GM04503 (cell line): ENCODE measurements around the gene PEX19.

Experiments
- DNase-seq: peaks from one replicate; pipeline ENCODE4 v3.0.0-alpha.2; 2012; ENCODE audit warnings: low read depth

The PEX19 gene

DNA sequence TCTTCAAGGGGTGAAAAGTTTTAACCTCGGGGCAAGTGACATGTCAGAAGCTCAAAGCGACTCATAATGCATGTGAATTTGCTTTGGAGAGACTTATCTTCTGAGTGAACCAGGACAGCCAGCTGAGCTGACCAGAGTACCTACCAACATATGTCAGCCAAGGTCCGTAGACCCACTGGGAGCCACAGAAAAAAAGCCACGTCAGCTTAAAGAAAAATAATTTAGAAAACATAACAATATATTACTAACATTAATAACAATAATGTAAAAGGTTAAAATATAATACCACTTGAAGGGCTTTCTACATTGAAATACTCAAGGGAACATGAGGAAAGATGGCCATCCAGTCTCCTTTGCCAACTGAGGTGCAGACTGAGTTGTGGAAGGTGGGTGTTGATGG, 6.9 kb downstream of the PEX19 start:
- DNase-seq, result no peak

DNA sequence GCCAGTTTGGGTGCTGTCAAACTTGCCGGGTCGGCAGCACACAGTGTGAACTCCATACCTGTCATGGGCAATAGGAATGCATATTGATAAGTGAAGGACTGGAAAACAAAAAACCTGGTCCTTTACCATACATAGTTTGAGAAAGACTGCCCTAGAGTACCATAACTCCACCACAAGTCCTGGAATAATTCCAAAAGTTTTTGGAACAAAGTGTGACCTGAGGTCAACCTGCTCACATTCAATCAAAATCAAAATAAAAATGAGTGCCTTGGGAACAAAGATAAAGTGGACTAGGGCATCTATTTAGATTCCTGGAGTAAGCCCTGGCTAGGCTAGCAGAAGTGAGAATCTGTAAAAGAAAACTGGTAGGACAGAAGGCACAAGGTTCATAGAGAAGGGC, 7.6 kb downstream of the PEX19 start:
- DNase-seq, result no peak

- no peak for DNase-seq
These were observed 13.9 kb downstream of the PEX19 start for GRCh38 chr1:160271025-160271424.

GRCh38 chr1:160267284-160267991, 17.5 kb downstream of the PEX19 start:
- DNase-seq, result no peak

- DNase-seq, result no peak
These were observed 20.1 kb downstream of the PEX19 start for GRCh38 chr1:160264795-160265307.

GRCh38 chr1:160261893-160262794, 22.8 kb downstream of the PEX19 start, which contains the start of gene DCAF8:
TSS of gene DCAF8 (minus strand) at chr1:160262549. CDS start at chr1:160244008, 18,541 bp downstream.
- peak; percentile 79 for DNase-seq

- DNase-seq, result peak; percentile 59
These were observed 23.4 kb downstream of the PEX19 start for GRCh38 chr1:160261556-160261892.

DNA sequence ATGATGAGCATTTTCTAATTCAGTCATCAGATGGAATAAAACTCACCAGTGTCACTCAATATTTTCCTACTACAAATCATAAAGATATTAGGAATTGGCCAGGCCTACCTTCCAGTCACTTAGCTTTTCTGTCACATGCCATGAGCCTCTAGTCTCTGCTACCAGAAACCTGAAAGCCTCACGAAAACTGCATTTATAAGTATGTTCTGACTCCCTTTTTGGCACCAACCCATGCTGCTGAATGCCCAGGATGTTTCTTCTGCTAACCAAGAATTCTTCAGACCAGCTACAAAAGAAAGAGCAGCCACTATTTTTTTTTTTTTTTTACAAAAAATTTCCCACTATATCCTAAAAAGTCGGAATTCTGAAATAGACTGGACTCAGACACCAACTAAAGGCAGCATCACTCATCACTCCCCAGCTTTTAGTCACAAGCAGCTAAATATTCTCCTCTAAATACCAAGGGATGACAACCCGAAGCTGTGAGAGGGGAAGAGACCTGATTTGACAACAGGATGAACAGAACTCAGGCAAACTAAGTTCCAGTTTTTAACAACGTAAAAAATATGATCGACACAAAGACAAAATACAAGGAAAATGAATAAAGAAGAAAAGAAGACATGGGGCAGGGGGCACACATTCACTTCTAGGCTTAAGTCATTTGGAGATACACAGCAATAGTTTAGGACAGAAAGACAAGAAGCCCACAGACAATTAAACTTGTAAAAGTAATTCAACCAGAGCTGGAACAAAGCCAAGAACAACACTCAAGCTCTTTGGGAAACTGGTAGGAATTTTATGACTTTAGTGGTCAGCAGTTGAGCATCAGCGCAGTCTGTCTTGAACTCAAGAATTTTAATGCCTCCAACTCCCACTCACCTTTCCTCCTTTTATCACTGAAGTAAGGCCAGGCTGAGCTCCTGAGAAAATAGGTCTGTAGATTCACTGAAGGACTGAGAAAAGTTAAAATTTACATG, 24.2 kb downstream of the PEX19 start:
- peak; percentile 43 for DNase-seq

GRCh38 chr1:160258177-160258798, 26.6 kb downstream of the PEX19 start:
- DNase-seq, result no peak

GRCh38 chr1:160257411-160258015, 27.4 kb downstream of the PEX19 start:
- no peak for DNase-seq

DNA sequence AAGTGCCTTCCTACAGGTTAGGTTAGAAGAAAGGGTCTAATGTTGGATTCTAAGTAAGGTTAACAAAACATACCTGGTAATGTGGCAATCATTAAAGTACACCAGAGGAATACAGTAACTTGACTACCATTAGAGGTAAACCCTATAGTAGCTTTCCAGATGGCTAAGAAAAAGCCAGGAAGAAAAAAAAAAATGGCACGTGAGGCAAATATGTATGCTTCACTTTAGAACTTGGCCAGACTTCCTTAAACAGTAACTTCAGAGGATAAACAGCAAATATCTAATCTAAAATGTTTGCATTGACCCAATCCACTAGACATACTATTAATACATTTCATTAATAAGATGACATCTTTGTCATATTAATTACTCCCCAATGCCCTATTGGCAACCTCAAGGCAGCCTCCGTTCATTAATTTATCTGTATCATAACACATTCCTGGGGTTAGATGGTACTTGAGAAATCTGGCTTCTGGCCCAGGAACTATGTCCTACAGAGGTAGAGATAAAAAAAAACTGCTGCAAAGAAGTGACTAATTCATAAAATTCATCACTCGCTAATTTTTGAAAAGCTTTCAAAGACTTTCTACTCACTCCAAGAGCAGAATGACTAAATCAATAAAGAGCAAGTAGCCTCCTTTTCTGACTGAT, 28.4 kb downstream of the PEX19 start:
- peak; percentile 45 for DNase-seq

DNA sequence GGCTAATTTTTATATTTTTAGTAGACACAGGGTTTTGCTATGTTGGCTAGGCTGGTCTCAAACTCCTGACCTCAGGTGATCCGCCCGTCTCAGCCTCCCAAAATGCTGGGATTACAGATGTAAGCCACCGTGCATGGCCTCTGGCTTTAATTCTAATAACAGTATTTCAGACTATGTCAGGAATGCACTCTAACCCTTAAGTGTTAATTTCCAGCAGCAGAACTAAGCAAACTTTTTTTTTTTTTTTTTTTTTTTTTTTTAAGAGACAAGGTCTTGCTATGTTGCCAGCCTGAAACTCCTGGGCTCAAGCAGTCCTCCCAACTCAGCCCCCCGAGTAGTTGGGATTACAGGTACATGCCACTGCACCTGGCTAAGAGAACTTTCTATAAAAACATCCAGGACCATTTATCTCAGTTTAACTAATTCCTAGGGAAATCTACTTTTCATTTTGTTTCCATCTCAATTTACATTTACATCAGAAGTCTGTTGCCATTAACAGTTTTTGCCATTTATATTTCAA, 29.1 kb downstream of the PEX19 start:
- DNase-seq, result no peak

GRCh38 chr1:160251687-160252526, 33.0 kb downstream of the PEX19 start:
- DNase-seq, result peak; percentile 27

- no peak for DNase-seq
These were observed 33.9 kb downstream of the PEX19 start for GRCh38 chr1:160251011-160251410.

- DNase-seq, result no peak
These were observed 37.9 kb downstream of the PEX19 start for GRCh38 chr1:160247053-160247452.

DNA sequence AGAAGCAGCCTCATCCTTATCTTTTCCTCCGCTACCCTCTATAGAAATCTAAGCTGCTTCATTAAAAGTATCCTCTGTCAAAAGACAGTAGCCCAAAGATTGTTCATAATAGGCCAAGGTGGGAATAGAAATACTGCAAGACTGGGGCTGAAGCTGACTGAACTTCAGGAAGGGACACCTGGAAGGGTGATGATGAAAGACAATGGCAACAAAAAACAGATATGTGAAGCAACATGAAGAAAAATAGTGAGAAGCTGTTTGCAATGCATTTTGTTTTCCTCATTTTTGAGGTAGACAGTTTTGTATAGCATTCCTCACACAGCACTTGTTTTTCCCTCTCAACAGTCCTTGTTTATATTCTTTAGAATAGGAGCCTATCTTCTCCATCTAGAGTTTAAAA, 39.5 kb downstream of the PEX19 start:
- DNase-seq, result no peak

DNA sequence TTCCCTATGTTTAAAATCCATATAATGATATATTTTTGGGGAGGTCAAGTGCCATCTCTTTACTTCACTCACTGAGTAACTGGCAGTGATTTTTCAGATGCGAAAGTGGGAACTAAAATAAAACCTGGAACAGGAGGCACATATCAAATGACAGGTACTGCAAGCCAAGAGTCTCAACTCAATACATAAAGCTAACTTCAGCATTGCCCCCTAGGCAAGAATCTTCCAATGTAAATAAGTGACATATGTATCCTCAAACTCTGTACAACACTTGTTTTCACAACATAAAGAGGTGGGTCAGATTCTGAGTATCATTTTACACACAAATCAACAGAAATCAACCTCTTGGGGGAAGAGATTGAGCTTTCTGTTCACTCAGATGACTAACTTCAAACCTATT, 40.7 kb downstream of the PEX19 start:
- DNase-seq, result no peak

DNA sequence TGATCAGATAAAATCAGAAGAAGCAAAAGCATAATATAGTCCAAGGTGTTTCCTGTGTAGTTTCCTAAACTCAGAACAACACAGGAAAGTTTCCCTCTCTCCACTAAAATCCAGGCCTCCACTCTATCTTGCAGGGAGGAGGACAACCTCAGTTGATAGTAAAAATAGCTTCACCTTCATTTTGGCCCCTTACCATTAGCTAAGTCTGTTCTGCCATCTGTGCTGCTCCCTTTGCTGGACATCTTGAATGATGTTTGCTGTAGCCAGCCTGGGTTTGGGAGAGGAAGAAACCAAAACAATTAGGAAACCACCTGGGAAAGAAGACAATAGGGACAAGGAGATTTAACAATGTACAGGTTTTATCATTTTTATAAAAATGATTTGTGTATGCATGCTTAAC, 41.2 kb downstream of the PEX19 start:
- DNase-seq, result no peak

DNA sequence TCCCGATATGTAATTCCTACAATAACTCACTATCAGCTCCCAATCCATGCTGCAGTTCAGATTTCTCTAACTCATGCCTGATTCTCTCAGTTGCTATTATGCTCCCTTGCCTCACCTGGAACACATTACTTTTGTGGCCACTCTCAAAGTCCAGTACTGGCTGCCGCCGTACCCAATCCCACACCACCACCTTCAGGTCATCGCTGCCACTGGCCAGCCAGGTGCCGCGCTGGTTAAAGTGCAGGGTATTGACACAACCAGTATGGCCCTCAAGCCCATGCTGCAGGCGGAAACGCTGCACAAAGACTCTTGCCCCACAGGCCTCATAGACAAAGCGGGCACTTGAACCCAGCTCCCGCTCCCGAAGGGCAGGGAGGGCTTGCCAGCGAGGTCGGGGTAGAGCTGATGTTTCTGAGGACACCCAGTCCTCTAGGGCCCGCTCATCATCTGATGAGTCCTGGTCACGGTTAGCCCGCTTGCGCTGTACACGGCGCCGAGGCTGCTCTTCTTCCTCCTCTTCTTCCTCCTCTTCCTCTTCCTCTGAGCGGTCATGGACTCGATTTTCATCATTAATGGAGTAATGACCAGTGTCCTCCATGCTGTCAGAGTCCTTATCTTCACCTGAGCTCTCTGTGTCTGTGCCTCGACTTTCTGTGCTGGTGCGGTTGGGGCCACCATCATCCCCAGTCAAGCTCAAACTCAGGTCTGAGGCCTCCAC, 45.2 kb downstream of the PEX19 start:
- DNase-seq, result no peak
